HG03575 (cell line): ENCODE results near the gene ZNF319.

ENCODE experiments used
- ATAC-seq: cut with Tn5 transposase; IDR thresholded peaks from one replicate; pipeline ENCODE4 v1.9.1; 2021; ENCODE audit not compliant: unreplicated experiment, insufficient number of reproducible peaks, low FRiP score; ENCODE audit errors: extremely low read depth

ZNF319 gene

GRCh38 chr16:57999971-58000705 lies at the start of gene ZNF319:
ZNF319 (minus strand) TSS chr16:58000672; CDS start chr16:57998265, 2,407 bp downstream.
- ATAC-seq = no peak

- ATAC-seq = no peak
These were observed 49.0 kb upstream of the ZNF319 start for GRCh38 chr16:58049232-58050185.

- no peak for ATAC-seq
These were observed 48.2 kb upstream of the ZNF319 start for GRCh38 chr16:58048494-58049231.

- no peak for ATAC-seq
These were observed 47.3 kb upstream of the ZNF319 start for GRCh38 chr16:58047557-58048348.

GRCh38 chr16:58046936-58047335 lies 46.5 kb upstream of the ZNF319 start:
- ATAC-seq = no peak

- no peak for ATAC-seq
These were observed 45.8 kb upstream of the ZNF319 start for GRCh38 chr16:58046054-58046881.

GRCh38 chr16:58045096-58045495 lies 44.6 kb upstream of the ZNF319 start:
- no peak for ATAC-seq

GRCh38 chr16:58044266-58045019 lies 44.0 kb upstream of the ZNF319 start:
- no peak for ATAC-seq

- ATAC-seq = no peak
These were observed 43.2 kb upstream of the ZNF319 start for GRCh38 chr16:58043571-58044155.

- no peak for ATAC-seq
These were observed 42.5 kb upstream of the ZNF319 start for GRCh38 chr16:58042886-58043515.

GRCh38 chr16:58042001-58042885 lies 41.8 kb upstream of the ZNF319 start:
- no peak for ATAC-seq

GRCh38 chr16:58041628-58041955 lies 41.1 kb upstream of the ZNF319 start:
- no peak for ATAC-seq

- ATAC-seq = no peak
These were observed 40.6 kb upstream of the ZNF319 start for GRCh38 chr16:58040945-58041627.

- no peak for ATAC-seq
These were observed 40.0 kb upstream of the ZNF319 start for GRCh38 chr16:58040496-58040846.

GRCh38 chr16:58039829-58040495 lies 39.5 kb upstream of the ZNF319 start:
- ATAC-seq = no peak
